HG03108 (cell line): ENCODE results near the gene GAA.

Experiments
- ATAC-seq: cut with Tn5 transposase; IDR thresholded peaks from one replicate; pipeline ENCODE4 v1.9.1; 2021; ENCODE audit warnings: moderate library complexity; ENCODE audit not compliant: unreplicated experiment

The GAA gene

GRCh38 chr17:80101011-80101945 lies at the start of gene GAA:
TSS of gene GAA (plus strand) at chr17:80101581. CDS start at chr17:80104587, 3,006 bp downstream.
- peak; percentile 68 for ATAC-seq

DNA sequence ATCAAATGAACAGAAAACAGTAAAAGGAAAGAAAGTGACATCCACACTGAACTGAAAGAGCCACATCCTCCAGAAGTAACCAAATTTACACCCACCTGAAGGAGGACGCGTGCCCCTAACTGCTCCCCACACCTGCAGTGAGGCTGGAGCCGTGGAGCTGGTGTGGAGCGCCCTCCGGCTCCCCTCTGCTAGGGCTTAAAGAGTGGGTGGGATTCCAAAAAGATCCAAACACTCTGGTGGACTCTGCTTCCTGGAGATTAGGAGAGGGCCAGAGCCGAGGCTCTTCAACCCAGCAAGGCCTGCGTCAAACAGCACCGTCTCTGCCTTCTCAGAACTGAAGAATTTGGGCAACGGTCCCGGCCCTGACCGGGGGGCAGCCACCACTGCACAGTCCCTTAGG lies 49.7 kb upstream of the GAA start:
- ATAC-seq, result no peak

DNA sequence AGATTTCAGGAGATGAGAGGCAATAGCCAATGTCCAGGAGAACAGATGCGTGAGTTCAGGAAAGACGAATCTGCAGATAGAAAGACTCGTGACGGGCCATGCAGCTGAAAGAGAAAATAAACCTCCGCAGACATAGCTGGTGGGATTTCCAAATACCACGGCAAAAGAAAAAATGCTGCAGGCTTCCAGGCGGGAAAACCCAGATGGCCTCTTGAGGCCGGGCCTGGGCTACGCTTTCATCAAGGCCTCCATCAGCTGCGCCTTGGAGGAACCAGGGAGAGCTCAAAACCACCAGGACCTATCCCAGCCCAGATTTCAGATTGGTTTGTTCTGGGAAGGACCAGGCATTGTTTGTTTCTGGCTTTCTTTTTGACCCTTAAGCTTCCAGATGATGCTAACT lies 48.3 kb upstream of the GAA start:
- no peak for ATAC-seq

GRCh38 chr17:80055597-80055996 lies 45.8 kb upstream of the GAA start:
- no peak for ATAC-seq

DNA sequence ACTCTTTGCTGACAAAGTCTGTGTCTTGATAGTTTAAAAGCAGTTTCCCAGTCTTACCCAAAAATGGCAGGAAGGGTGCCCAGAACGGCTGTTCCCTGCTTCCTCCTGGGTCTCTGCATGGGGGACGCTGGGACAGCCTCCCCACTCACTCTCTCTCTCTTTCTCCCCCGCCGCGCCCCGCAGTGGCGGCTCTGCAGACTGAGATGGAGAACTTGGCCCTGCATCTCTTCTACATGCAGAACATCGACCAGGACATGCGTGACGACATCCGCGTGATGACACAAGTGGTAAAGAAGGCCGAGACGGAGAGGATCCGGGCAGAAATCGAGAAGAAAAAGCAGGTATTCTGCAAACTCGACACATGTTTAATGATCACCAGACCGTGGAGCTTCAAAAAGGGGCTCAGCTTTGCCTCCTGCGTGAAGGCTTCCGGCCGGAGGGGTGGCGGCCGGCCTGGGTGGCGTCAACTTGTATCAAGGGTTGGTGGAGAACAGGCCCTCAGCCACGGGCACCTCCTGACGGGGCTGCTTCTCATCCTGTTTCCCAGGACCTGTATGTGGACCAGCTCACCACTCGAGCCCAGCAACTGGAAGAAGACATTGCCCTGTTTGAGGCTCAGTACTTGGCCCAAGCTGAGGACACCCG lies 42.9 kb upstream of the GAA start:
- no peak for ATAC-seq

GRCh38 chr17:80060644-80061043 lies 40.7 kb upstream of the GAA start:
- ATAC-seq, result no peak

GRCh38 chr17:80061421-80061820 lies 40.0 kb upstream of the GAA start:
- ATAC-seq, result no peak

DNA sequence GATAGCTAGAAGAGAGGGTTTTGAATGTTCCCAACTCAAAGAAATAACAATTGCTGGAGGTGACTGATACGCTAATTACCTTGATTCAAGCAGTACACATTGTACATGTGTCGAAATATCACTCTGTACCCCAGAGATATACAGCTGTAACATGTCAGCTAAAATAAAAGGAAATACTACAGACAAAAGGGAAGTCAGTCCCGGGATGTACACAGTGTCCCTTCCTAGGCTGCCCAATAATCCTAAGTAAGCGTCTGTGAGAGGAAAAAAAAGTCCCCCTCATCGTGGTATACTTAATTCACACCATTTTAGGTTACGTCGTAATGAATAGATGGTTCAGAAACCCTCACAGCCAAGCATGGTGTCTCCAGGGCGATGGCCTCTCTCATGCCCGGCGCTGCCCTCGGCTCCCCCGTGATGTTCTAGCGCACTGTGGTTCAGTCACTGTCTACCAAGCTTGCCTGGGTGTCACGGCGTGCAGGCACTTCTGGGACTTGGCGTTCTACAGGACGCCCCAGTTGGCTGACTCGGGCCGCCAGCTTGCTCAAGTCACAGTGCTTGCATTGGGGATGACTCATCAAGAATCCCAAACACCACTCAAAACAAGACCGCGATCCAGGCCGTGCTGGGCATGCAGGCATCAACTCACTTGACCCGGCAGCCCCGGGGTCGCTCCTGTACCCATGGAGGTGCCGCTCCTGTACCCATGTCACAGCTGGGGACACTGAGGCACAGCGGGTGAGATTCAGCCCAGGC lies 37.4 kb upstream of the GAA start:
- ATAC-seq, result no peak

GRCh38 chr17:80064696-80065095 lies 36.7 kb upstream of the GAA start:
- no peak for ATAC-seq

GRCh38 chr17:80065478-80066170 lies 35.8 kb upstream of the GAA start:
- no peak for ATAC-seq

DNA sequence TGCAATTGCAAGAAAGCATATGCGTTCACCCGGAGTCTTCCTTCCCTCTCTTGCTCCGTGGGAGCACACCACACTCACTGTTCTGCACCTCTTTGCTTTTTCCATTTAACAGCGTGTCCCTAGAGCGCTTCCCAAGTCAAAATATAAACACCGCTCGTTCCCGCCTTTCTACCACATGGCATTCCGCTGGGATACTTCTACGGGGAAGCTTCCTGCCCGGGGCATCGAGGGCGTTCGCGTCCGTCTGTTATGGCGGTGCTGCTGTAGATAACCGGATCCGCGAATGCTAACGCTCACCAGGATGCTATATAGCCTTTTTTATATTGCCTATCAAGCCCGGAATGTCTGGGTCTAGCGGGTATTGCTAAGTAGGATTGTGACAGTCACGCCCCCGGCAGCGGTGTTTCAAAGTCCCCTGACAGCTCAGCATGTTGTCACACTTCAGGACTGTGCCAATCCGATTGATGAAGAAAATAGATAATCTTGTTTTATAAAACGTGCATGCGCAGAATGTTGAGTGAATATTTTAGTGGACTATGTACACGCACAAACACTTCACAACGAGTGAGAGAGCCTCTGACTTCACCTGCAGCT lies 33.9 kb upstream of the GAA start:
- no peak for ATAC-seq

GRCh38 chr17:80068301-80069222 lies 32.8 kb upstream of the GAA start:
- ATAC-seq, result no peak

GRCh38 chr17:80070375-80071115 lies 30.8 kb upstream of the GAA start:
- no peak for ATAC-seq

- no peak for ATAC-seq
Measured at GRCh38 chr17:80071116-80071841, 30.1 kb upstream of the GAA start.

- no peak for ATAC-seq
Measured at GRCh38 chr17:80072410-80072809, 29.0 kb upstream of the GAA start.

GRCh38 chr17:80080081-80080480 lies 21.3 kb upstream of the GAA start:
- no peak for ATAC-seq

DNA sequence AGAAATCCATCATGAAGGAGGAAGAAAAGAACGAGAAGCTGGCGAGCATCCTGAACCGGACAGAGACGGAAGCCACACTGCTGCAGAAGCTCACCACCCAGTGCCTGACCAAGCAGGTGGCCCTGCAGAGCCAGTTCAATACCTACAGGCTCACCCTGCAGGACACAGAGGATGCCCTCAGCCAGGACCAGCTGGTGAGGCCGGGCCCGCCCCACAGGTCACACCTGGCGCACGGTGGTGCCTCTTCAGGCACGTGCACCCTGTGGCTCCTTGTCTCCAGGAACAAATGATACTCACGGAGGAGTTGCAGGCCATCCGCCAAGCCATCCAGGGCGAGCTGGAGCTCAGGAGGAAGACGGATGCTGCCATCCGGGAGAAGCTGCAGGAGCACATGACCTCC lies 19.8 kb upstream of the GAA start:
- ATAC-seq, result no peak
